Large intestine (tissue), 12 donors: ENCODE measurements around the gene CT45A1. TPM values are rescaled to one million over a fixed set of nuclear protein-coding genes. Genes with fewer than 3 reads are reported as not detected.
"Not testable (repeated sequence)": the region's sequence is repeated elsewhere in the genome, so short reads cannot be mapped to it uniquely, and the experiment has no call there.

Source experiments
- DNase-seq, 2 donors: peaks; one replicate each; pipeline versions ENCODE4 v3.0.0 to v3.0.0-alpha.2; 2013
- H3K27ac ChIP-seq: one replicate; pipeline ENCODE4 v1.5.1; 2013; ENCODE audit warnings: low read length
- H3K27me3 ChIP-seq: 2 replicates; pipeline ENCODE4 v1.6.1; 2013; ENCODE audit warnings: low read length; ENCODE audit not compliant: control insufficient read depth, insufficient read depth
- H3K36me3 ChIP-seq: 2 replicates; pipeline ENCODE4 v1.6.1; 2013; ENCODE audit warnings: low read length; ENCODE audit not compliant: control insufficient read depth, insufficient read depth
- H3K4me1 ChIP-seq: one replicate; pipeline ENCODE4 v1.6.1; 2013; ENCODE audit warnings: low read length; ENCODE audit not compliant: control insufficient read depth, insufficient read depth
- H3K4me3 ChIP-seq: one replicate; pipeline ENCODE4 v1.5.1; 2013; ENCODE audit warnings: low read length
- H3K9me3 ChIP-seq: one replicate; pipeline ENCODE4 v1.6.1; 2013; ENCODE audit warnings: mild to moderate bottlenecking, low read depth, low read length, moderate library complexity; ENCODE audit not compliant: control insufficient read depth
- WGBS: methylation state at CpG from one replicate; pipeline ENCODE4 v1.1.5; 2013; ENCODE audit warnings: low lambda C conversion rate; ENCODE audit not compliant: insufficient coverage; 5-methylcytosine and 5-hydroxymethylcytosine counted together
- long read RNA-seq, 11 donors: transcript quantifications; one replicate each; lab custom pipeline, GENCODE V29; 2026
- polyA plus RNA-seq: library from polyadenylated mRNA; unstranded; fragments of 120-200 nt; gene quantifications from one replicate; pipeline ENCODE4 v1.2.1, GENCODE V29; 2013

Gene CT45A1
- polyA plus RNA-seq, result not detected
- long read RNA-seq, donor 1, result 0 reads
- long read RNA-seq, donor 2, result 0 reads
- long read RNA-seq, donor 3, result 0 reads
- long read RNA-seq, donor 4, result 0 reads
- long read RNA-seq, donor 5, result 0 reads
- long read RNA-seq, donor 6, result 0 reads
- long read RNA-seq, donor 7, result 0 reads
- long read RNA-seq, donor 8, result 0 reads
- long read RNA-seq, donor 9, result 0 reads
- long read RNA-seq, donor 10, result 0 reads
- long read RNA-seq, donor 11, result 0 reads

DNA sequence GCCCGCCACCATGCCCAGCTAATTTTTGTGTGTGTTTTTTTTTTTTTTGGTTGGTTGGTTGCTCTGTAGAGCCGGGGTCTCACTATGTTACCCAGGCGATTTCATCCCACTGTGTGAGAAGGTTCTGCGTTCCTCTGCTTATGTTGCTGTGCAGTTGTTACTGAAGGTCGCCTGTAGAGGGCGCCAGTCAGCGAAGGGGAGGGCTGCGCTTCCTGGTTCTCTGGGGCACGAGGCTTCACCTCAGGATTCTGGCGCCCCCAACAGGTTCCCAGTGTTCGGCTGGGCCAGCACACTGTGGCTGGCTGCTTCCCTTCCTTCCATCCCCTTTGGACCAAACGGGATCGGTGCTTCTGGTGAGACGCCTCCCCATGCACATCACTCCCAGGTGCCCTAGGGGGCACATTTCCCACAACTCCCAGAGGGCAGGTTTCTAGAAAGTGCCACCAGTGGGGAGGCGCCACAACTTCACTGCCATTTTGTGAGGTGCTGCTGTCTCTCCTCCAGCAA is at the start of gene CT45A1:
TSS of gene CT45A1 (plus strand) at position 457 of the 507 bp plus-strand sequence. CDS start 5,302 bp downstream, outside the sequence.
- H3K27ac ChIP-seq, H3K4me3 ChIP-seq, H3K27me3 ChIP-seq, H3K36me3 ChIP-seq, DNase-seq, H3K4me1 ChIP-seq, H3K9me3 ChIP-seq: not testable (repeated sequence)
- WGBS, result no CpG with 5 or more reads among the region's 15 CpGs

GRCh38 chrX:135672979-135673378 is 40.5 kb upstream of the CT45A1 start:
- not testable (repeated sequence) for DNase-seq, H3K27me3 ChIP-seq, H3K27ac ChIP-seq, H3K4me1 ChIP-seq, H3K4me3 ChIP-seq, H3K9me3 ChIP-seq, H3K36me3 ChIP-seq

- no peak overlapping the region for H3K4me3 ChIP-seq
- H3K36me3 ChIP-seq, result no peaks in the 10 kb centered on the region
- no CpG with 5 or more reads among the region's 16 CpGs for WGBS
- no peak for DNase-seq
- H3K27ac ChIP-seq, result no peak overlapping the region
- no peaks in the 10 kb centered on the region for H3K9me3 ChIP-seq
- H3K27me3 ChIP-seq, result no peaks in the 10 kb centered on the region
- H3K4me1 ChIP-seq, result no peaks in the 10 kb centered on the region
Observed at GRCh38 chrX:135688137-135688536, 25.3 kb upstream of the CT45A1 start.

DNA sequence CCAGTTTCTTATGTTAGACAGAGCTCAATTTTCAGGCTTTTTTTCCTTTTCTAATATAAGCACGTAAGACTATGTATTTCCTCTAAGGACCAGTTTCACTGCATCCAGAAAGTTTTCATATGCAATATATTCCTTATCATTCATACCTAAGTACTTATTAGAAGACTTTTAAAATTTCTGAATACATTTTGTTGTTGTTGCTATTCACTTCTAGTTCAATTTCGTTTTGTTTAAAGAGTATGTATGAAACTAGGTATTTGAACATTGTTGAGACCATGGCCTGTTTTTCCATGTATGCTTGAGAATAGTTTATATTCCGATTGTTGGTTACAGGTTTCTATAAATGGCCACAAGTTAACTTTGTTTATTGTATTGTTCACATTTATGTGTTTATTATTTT is 18.0 kb upstream of the CT45A1 start:
- Histone ChIP-seq H3K36me3 (no peaks in the 10 kb centered on the region), H3K4me3 (no peak overlapping the region), H3K4me1 (no peaks in the 10 kb centered on the region), H3K9me3 (no peaks in the 10 kb centered on the region), H3K27me3 (no peaks in the 10 kb centered on the region), H3K27ac (no peak overlapping the region)
- no peak for DNase-seq
- 100% methylated on average over 1 of the region's 3 CpGs for WGBS

GRCh38 chrX:135697601-135698000 is 15.8 kb upstream of the CT45A1 start:
- no peak overlapping the region for H3K4me3 ChIP-seq
- H3K4me1 ChIP-seq, result no peaks in the 10 kb centered on the region
- DNase-seq, result no peak
- no peak overlapping the region for H3K27ac ChIP-seq
- H3K9me3 ChIP-seq, result no peaks in the 10 kb centered on the region
- no peaks in the 10 kb centered on the region for H3K36me3 ChIP-seq
- no peaks in the 10 kb centered on the region for H3K27me3 ChIP-seq

- Histone ChIP-seq H3K36me3 (no peaks in the 10 kb centered on the region), H3K9me3 (no peaks in the 10 kb centered on the region)
- no peak for DNase-seq
Observed at GRCh38 chrX:135698924-135699323, 14.5 kb upstream of the CT45A1 start.

DNA sequence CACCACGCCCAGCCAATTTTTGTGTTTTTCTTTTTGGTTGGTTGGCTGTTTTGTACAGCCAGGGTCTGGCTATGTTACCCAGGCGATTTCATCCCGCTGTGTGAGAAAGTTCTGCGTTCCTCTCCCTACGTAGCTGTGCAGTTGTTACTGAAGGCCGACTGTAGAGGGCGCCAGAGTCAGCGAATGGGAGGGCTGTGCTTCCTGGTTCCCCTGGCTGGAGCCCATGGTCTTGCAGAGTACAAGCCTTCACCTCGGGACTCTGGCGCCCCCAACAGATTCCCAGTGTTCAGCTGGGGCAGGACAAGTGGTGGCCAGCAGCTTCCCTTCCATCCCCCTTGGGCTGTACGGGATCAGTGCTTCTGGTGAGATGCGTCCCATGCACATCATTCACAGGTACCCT is 5.6 kb upstream of the CT45A1 start:
- no peak overlapping the region for H3K4me3 ChIP-seq
- no peaks in the 10 kb centered on the region for H3K27me3 ChIP-seq
- no peaks in the 10 kb centered on the region for H3K4me1 ChIP-seq
- H3K27ac ChIP-seq, result no peak overlapping the region
- no peaks in the 10 kb centered on the region for H3K36me3 ChIP-seq
- no peaks in the 10 kb centered on the region for H3K9me3 ChIP-seq
- no peak for DNase-seq
- no CpG with 5 or more reads among the region's 12 CpGs for WGBS

More at GRCh38 chrX:135698924-135699323, 14.5 kb upstream of the CT45A1 start:
- H3K27me3 ChIP-seq, result no peaks in the 10 kb centered on the region
- H3K27ac ChIP-seq, result no peak overlapping the region
- no peak overlapping the region for H3K4me3 ChIP-seq
- H3K4me1 ChIP-seq, result no peaks in the 10 kb centered on the region

GRCh38 chrX:135713795-135714194 is 356 bp downstream of the CT45A1 start:
- Histone ChIP-seq H3K4me1 (no peaks in the 10 kb centered on the region), H3K27ac (no peak overlapping the region), H3K27me3 (no peaks in the 10 kb centered on the region), H3K36me3 (no peaks in the 10 kb centered on the region), H3K9me3 (no peaks in the 10 kb centered on the region), H3K4me3 (no peak overlapping the region)
- no CpG with 5 or more reads among the region's 20 CpGs for WGBS
- DNase-seq, result no peak

DNA sequence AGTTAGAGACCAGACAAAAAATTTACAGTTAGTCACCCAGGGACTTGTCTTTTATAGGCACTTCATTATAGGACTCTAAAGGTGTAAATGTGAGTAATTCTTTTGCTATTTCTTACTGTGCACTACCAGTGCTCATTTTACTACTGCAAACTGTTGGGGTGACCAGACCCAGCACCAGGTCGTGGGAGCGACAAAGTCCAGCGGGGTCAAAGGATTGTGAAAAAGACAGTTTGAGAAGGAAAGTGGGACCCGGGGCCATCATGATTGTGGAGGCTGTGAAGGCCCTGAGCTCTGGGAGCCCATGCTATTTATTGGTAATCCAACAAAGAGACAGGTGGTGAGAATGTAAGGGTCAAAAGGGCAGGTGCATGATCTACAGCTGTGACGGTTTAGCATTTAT is 21.2 kb downstream of the CT45A1 start:
- not testable (repeated sequence) for H3K4me3 ChIP-seq, H3K36me3 ChIP-seq, H3K9me3 ChIP-seq, H3K27ac ChIP-seq, H3K27me3 ChIP-seq, DNase-seq, H3K4me1 ChIP-seq
- no CpG with 5 or more reads among the region's 5 CpGs for WGBS

GRCh38 chrX:135737366-135738071 is 24.1 kb downstream of the CT45A1 start:
- DNase-seq, result no peak

DNA sequence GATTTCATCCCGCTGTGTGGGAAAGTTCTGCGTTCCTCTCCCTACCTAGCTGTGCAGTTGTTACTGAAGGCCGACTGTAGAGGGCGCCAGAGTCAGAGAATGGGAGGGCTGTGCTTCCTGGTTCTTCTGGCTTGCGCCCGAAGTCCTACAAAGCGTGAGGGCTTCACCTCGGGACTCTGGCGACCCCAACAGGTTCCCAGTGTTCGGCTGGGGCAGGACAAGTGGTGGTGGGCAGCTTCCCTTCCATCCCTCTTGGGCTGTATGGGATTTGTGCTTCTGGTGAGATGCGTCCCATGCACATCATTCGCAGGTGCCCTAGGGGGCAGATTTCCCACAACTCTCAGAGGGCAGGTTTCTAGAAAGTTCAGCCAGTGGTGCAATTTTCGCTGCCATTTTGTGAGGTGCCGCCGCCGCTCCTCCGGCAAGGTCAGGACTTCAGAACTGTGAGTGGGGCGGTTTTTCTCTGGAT is 27.3 kb downstream of the CT45A1 start:
- no peaks in the 10 kb centered on the region for H3K27me3 ChIP-seq
- peak in 1 of 2 donors; percentile 1 for DNase-seq
- H3K36me3 ChIP-seq, result no peaks in the 10 kb centered on the region
- no peak overlapping the region for H3K27ac ChIP-seq
- WGBS, result no CpG with 5 or more reads among the region's 18 CpGs
- no peaks in the 10 kb centered on the region for H3K9me3 ChIP-seq
- H3K4me1 ChIP-seq, result no peaks in the 10 kb centered on the region
- no peak overlapping the region for H3K4me3 ChIP-seq

More at GRCh38 chrX:135737366-135738071, 24.1 kb downstream of the CT45A1 start:
- Histone ChIP-seq H3K27ac (no peak overlapping the region), H3K27me3 (no peaks in the 10 kb centered on the region), H3K9me3 (no peaks in the 10 kb centered on the region), H3K4me1 (no peaks in the 10 kb centered on the region), H3K36me3 (no peaks in the 10 kb centered on the region), H3K4me3 (no peak overlapping the region)
- no CpG with 5 or more reads among the region's 4 CpGs for WGBS
